D721Med (cell line): ENCODE results near the gene ELSPBP1.

Experiments
- DNase-seq: peaks from one replicate; pipeline ENCODE4 v3.0.0; 2011; ENCODE audit warnings: low spot score; ENCODE audit not compliant: insufficient read length
- FAIRE-seq: peaks from 2 replicates; lab custom pipeline; 2011; peaks lifted over from hg19 to GRCh38; lab: Jason Lieb, UNC
- TF ChIP-seq, protein P1 (sequence below): IDR thresholded peaks from 2 replicates; pipeline ENCODE4 v1.5.1; 2012; ENCODE audit warnings: mild to moderate bottlenecking, control low read depth; ENCODE audit not compliant: insufficient read depth; ENCODE audit errors: missing control alignments

ELSPBP1 gene

DNA sequence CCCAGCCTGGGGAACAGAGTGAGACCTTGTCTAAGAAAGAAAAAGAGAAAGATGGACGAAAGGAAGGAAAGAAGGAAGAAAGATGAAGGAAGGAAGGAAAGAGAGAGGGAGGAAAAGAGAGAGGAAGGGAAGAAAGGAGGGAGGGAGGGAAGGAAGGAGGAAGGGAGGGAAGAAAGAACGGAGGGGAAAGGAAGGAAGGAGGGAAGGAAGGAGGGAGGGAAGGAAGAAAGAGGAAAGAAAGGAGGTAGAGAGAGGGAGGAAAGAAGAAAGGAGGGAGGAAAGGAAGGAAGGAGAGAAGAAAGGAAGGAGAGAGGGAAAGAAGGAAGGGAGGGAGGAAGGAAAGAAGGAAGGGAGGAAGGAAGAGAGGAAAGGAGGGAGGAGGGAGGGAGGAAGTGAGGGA lies 28.6 kb downstream of the ELSPBP1 start:
- FAIRE-seq (no peak), DNase-seq (no peak)
- TF ChIP-seq, protein P1, sequence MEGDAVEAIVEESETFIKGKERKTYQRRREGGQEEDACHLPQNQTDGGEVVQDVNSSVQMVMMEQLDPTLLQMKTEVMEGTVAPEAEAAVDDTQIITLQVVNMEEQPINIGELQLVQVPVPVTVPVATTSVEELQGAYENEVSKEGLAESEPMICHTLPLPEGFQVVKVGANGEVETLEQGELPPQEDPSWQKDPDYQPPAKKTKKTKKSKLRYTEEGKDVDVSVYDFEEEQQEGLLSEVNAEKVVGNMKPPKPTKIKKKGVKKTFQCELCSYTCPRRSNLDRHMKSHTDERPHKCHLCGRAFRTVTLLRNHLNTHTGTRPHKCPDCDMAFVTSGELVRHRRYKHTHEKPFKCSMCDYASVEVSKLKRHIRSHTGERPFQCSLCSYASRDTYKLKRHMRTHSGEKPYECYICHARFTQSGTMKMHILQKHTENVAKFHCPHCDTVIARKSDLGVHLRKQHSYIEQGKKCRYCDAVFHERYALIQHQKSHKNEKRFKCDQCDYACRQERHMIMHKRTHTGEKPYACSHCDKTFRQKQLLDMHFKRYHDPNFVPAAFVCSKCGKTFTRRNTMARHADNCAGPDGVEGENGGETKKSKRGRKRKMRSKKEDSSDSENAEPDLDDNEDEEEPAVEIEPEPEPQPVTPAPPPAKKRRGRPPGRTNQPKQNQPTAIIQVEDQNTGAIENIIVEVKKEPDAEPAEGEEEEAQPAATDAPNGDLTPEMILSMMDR: no peak

DNA sequence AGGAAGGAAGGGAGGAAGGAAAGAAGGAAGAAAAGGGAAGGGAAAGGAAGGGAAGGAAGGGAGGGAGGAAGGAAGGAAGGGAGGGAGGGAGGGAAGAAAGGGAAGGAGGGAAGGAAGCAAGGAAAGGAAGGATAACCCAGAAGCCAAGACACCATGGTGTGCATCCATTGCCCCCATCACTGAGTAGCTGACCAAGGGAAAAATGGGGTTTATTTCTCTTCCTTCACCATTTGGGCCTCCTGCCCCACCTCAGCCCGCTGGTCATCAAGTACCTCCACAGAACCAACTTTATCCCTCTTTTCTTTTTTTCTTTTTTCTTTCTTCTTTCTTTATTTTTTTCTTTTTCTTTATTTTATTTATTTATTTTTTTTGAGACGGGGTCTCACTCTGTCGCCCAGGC lies 29.1 kb downstream of the ELSPBP1 start:
- TF ChIP-seq, protein P1: no peak
- FAIRE-seq: no peak
- DNase-seq: no peak

DNA sequence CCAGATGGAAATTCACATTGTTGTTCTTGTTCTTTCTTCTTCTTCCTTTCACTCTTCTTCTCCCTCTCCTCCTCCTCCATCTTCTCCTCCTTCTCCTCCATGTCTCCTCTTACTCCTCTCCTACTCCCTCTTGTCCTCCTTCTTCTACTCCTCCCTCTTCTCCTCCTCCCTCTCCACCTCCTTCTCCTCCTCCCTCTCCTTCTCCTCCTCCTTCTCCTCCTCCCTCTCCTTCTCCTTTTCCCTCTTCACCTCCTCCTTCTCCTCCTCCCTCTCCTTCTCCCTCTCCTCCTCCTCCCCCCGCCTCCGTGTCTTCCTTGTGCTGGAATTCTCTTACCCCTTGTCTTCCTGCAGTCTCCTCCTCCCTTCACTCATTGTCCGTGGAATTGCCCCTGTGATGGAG lies 31.0 kb downstream of the ELSPBP1 start:
- no peak for DNase-seq
- FAIRE-seq: no peak

DNA sequence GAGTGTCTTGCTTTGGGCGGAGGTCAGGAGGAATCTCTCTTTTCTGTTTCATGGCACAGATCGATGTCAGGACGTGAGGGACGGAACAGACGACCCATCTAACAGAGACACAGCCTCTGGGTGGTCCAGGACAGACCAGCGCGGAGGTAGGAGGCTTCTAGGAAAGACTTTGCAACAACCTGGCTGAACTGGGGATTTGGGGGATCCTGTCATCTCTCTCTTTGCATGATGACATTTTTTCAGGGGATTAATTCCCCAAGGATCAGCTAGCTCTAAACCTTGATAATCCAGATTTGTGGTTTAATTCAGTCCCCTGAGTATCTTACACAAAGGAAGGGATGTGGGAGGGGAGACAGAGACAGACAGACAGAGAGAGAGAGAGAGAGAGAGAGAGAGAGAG lies 35.0 kb downstream of the ELSPBP1 start:
- peak; percentile 46 for DNase-seq
- TF ChIP-seq, protein P1: no peak
- peak; percentile 92 for FAIRE-seq

More for the DNA sequence above, 31.0 kb downstream of the ELSPBP1 start:
- TF ChIP-seq, protein P1: no peak

DNA sequence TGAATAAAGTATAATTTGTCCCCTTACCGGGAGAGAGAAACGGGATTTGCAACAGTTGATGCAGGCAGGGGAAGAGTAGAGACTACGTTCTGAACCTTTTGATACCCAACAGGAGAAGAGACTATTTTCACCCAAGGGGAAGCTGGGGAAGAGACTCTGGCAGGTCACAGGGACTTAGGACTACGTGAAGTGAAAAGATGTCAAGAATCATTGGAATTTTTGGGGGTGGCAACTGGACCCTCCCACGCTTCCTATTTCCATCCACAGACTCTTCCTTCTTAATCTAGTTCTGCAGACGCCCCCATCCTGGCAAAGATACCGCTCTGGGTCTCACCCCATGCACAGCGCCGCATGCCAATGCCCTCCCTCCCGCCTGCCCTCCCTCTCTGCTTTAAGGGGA lies 35.6 kb downstream of the ELSPBP1 start:
- FAIRE-seq: no peak
- DNase-seq: no peak
- TF ChIP-seq, protein P1: no peak

DNA sequence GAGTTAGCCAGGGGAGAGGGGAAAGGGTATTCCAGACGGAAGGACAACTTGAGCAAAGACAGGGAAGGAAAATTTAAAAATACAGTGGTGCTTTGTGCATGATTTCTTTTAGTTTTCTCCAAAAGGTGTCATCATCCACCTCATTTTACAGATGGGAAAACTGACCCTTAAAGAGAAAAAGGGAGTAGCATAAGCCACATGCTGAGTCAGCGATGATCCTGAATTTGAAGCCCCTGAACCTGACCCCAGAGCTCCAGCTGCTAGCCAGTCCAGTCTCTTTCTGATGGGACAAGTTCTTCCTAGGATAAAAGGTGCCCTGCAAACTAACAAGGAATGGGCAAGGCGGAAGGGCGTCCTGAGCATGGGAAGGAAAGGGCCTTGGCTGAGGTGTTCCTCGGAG lies 39.2 kb downstream of the ELSPBP1 start:
- FAIRE-seq (no peak), DNase-seq (no peak)
- TF ChIP-seq, protein P1: no peak

DNA sequence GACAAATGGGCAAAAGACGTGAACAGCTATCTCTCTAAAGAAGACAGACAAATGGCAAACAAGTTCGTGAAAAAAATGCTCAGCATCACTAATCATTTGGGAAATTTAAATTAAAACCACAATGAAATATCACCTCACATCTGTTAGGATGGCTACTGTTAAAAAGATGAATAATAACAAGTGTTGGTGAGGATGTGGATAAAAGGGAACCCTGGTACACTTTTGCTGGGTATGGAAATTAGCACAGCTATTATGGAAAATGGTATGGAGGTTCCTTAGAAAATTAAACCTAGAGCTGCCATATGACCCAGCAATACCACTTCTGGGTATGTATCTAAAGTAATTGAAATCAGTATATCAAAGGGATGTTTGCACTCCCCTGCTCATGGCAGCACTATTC lies 42.3 kb downstream of the ELSPBP1 start:
- no peak for FAIRE-seq

More for the DNA sequence above, 42.3 kb downstream of the ELSPBP1 start:
- TF ChIP-seq, protein P1: no peak
- no peak for DNase-seq
